Thyroid gland (tissue), 4 donors: ENCODE measurements around the gene C10orf95. TPM values are rescaled to one million over a fixed set of nuclear protein-coding genes. Genes with fewer than 3 reads are reported as not detected.
A peak's percentile ranks its signal among the peaks of the same experiment; 100 is the strongest.

Experiments used
- DNase-seq, 2 donors: peaks; one replicate each; pipeline ENCODE4 v3.0.0-alpha.2; 2019
- H3K27ac ChIP-seq, 3 donors: fragments of 200-600 bp; sonication (generic); 1 replicate in 2 of 3; 2 replicates in 1 of 3; pipeline ENCODE4 v1.5.1; 2016 to 2019; ENCODE audit warnings: mild to moderate bottlenecking in 1 of 3, moderate library complexity in 1 of 3
- H3K27me3 ChIP-seq: fragments of 200-600 bp; sonication (generic); one replicate; pipeline ENCODE4 v1.5.1; 2019
- H3K36me3 ChIP-seq, 2 donors: fragments of 200-600 bp; sonication (generic); one replicate each; pipeline ENCODE4 v1.5.1; 2016 to 2019
- H3K4me1 ChIP-seq, 2 donors: fragments of 200-600 bp; sonication (generic); one replicate each; pipeline ENCODE4 v1.5.1; 2017 to 2019
- H3K4me3 ChIP-seq, 3 donors: fragments of 200-600 bp; sonication (generic); replicated peaks in 1 of 3; 1 replicate in 2 of 3; 2 replicates in 1 of 3; pipeline ENCODE4 v1.5.1; 2016; ENCODE audit warnings: mild to moderate bottlenecking in 1 of 3
- H3K9me3 ChIP-seq: fragments of 200-600 bp; sonication (generic); one replicate; pipeline ENCODE4 v1.5.1; 2017
- POLR2A ChIP-seq, 2 donors: fragments of 450-650 bp; IDR thresholded peaks; one replicate each; pipeline ENCODE4 v1.6.1; 2017; ENCODE audit warnings: antibody characterized with exemption in 2 of 2, mild to moderate bottlenecking in 2 of 2, moderate library complexity in 1 of 2
- WGBS, 2 donors: methylation state at CpG; one replicate each; pipeline ENCODE4 v1.1.5; 2017; 5-methylcytosine and 5-hydroxymethylcytosine counted together
- intact Hi-C: fragments of 100-400 bp; cut with DNase I; formaldehyde crosslinking; loops from one replicate; pipeline ENCODE4 v1.15.1; 2023
- total RNA-seq, 4 donors: library from RNA; depleted of rRNA; stranded (reverse); fragments of >200 nt; gene quantifications; one replicate each; pipeline ENCODE4 v1.2.3, GENCODE V29; 2016
- TF ChIP-seq, protein P1 (sequence below), 6 experiments: fragments of 200-600 bp in 3 of 6; fragments of 450-650 bp in 3 of 6; sonication (generic) in 3 of 6; IDR thresholded peaks; one replicate each; pipeline ENCODE4 v1.5.1; 2016 to 2019; ENCODE audit warnings: antibody characterized with exemption in 6 of 6, mild to moderate bottlenecking in 2 of 6, inconsistent platforms in 1 of 6, moderate library complexity in 1 of 6

The C10orf95 gene
- total RNA-seq, 4 donors from 2014 or later, result 1.1 to 2.9 (median 1.8) TPM

GRCh38 chr10:102425444-102425843, 25.9 kb downstream of the C10orf95 start:
- intact Hi-C loops, result loop anchor here (10.0 kb wide), 1 partner anchor 159 kb away; no protein-coding TSS in a partner anchor
- no peaks in the 10 kb centered on the region for H3K27me3 ChIP-seq
- no peak for DNase-seq
- WGBS, 2 donors, result 75 to 100% methylated on average over 1 of the region's 1 CpG
- no peak for TF ChIP-seq POLR2A (IDR thresholded peaks at IDR 0.05)
- TF ChIP-seq, protein P1, sequence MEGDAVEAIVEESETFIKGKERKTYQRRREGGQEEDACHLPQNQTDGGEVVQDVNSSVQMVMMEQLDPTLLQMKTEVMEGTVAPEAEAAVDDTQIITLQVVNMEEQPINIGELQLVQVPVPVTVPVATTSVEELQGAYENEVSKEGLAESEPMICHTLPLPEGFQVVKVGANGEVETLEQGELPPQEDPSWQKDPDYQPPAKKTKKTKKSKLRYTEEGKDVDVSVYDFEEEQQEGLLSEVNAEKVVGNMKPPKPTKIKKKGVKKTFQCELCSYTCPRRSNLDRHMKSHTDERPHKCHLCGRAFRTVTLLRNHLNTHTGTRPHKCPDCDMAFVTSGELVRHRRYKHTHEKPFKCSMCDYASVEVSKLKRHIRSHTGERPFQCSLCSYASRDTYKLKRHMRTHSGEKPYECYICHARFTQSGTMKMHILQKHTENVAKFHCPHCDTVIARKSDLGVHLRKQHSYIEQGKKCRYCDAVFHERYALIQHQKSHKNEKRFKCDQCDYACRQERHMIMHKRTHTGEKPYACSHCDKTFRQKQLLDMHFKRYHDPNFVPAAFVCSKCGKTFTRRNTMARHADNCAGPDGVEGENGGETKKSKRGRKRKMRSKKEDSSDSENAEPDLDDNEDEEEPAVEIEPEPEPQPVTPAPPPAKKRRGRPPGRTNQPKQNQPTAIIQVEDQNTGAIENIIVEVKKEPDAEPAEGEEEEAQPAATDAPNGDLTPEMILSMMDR (IDR thresholded peaks at IDR 0.05), result no peak
- H3K27ac ChIP-seq, result no peak overlapping the region
- H3K4me3 ChIP-seq, result no peak overlapping the region
- H3K36me3 ChIP-seq, result peaks cover 0 to 6% of the 10 kb centered on the region in 2 donors
- H3K9me3 ChIP-seq, result no peaks in the 10 kb centered on the region
- H3K4me1 ChIP-seq, result peaks cover 15 to 20% of the 10 kb centered on the region in 2 donors

GRCh38 chr10:102424916-102425315, 26.4 kb downstream of the C10orf95 start:
- 97% methylated on average over 4 to 6 of the region's 6 CpGs for WGBS, 2 donors
- TF ChIP-seq, protein P1 (IDR thresholded peaks at IDR 0.05), result no peak
- no peak for TF ChIP-seq POLR2A (IDR thresholded peaks at IDR 0.05)
- DNase-seq, result no peak

GRCh38 chr10:102424145-102424544, 27.2 kb downstream of the C10orf95 start:
- intact Hi-C loops, result loop anchor here (10.0 kb wide), 1 partner anchor 161 kb away; no protein-coding TSS in a partner anchor
- no peak for DNase-seq
- no peaks in the 10 kb centered on the region for H3K27me3 ChIP-seq
- H3K27ac ChIP-seq, result no peak overlapping the region
- no peaks in the 10 kb centered on the region for H3K9me3 ChIP-seq
- WGBS, 2 donors, result 86 to 92% methylated on average over 7 to 9 of the region's 9 CpGs
- H3K4me1 ChIP-seq, result peaks cover 26 to 33% of the 10 kb centered on the region in 2 donors
- H3K36me3 ChIP-seq, result peaks cover 0 to 6% of the 10 kb centered on the region in 2 donors
- no peak overlapping the region for H3K4me3 ChIP-seq
- TF ChIP-seq, protein P1 (IDR thresholded peaks at IDR 0.05), result no peak
- no peak for TF ChIP-seq POLR2A (IDR thresholded peaks at IDR 0.05)

More at GRCh38 chr10:102424916-102425315, 26.4 kb downstream of the C10orf95 start:
- intact Hi-C loops, result loop anchor here (10.0 kb wide), 1 partner anchor 160 kb away; no protein-coding TSS in a partner anchor
- peaks cover 19 to 25% of the 10 kb centered on the region in 2 donors for H3K4me1 ChIP-seq
- no peak overlapping the region for H3K4me3 ChIP-seq
- H3K27me3 ChIP-seq, result no peaks in the 10 kb centered on the region
- H3K36me3 ChIP-seq, result peaks cover 0 to 6% of the 10 kb centered on the region in 2 donors
- H3K9me3 ChIP-seq, result no peaks in the 10 kb centered on the region
- H3K27ac ChIP-seq, result no peak overlapping the region

GRCh38 chr10:102423372-102423968, 27.9 kb downstream of the C10orf95 start:
- peaks cover 29 to 36% of the 10 kb centered on the region in 2 donors for H3K4me1 ChIP-seq
- no peak for DNase-seq
- no peaks in the 10 kb centered on the region for H3K9me3 ChIP-seq
- 95 to 96% methylated on average over 9 to 11 of the region's 13 CpGs for WGBS, 2 donors
- H3K36me3 ChIP-seq, result peaks cover 0 to 6% of the 10 kb centered on the region in 2 donors
- no peaks in the 10 kb centered on the region for H3K27me3 ChIP-seq
- H3K4me3 ChIP-seq, result no peak overlapping the region
- TF ChIP-seq, protein P1 (IDR thresholded peaks at IDR 0.05), result no peak
- TF ChIP-seq POLR2A (IDR thresholded peaks at IDR 0.05), result no peak
- intact Hi-C loops, result loop anchor here (10.0 kb wide), 1 partner anchor 161 kb away; no protein-coding TSS in a partner anchor
- no peak overlapping the region for H3K27ac ChIP-seq

DNA sequence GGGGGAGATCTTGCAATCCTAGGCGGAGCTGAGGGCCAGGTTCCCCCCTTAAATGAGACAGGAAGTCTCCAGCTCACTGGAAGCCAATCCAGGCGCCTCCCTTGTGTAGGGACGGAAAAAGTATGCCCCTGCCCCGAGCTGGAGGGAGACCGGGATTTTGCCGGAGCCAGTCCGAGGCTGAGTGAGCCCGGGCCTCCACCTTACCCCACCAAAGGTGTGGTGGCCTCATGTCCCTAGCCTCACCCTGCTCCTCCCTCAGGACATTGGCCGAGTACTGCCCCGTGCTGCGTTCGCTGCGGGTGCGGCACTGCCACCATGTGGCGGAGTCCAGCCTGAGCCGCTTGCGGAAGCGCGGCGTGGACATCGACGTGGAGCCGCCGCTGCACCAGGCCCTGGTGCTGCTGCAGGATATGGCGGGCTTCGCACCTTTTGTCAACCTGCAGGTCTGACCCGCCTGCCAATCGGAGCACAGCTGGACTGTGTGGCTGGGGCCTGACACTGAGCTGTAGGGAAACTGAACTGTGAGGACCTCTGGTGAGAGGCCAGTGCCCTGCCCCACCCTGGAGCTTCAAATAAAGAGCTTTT, 28.7 kb downstream of the C10orf95 start:
- no peaks in the 10 kb centered on the region for H3K9me3 ChIP-seq
- intact Hi-C loops, result loop anchor here (10.0 kb wide), 1 partner anchor 162 kb away; no protein-coding TSS in a partner anchor
- H3K4me1 ChIP-seq, result peaks cover 29 to 36% of the 10 kb centered on the region in 2 donors
- peak overlapping the region; percentile 3 to 91 (median 88) for H3K4me3 ChIP-seq
- 15 to 23% methylated on average over 5 to 19 of the region's 28 CpGs for WGBS, 2 donors
- peaks cover 0 to 6% of the 10 kb centered on the region in 2 donors for H3K36me3 ChIP-seq
- no peak for TF ChIP-seq POLR2A (IDR thresholded peaks at IDR 0.05)
- TF ChIP-seq, protein P1 (IDR thresholded peaks at IDR 0.05), result peak; percentile 35 to 86 (median 66)
- no peaks in the 10 kb centered on the region for H3K27me3 ChIP-seq
- peak overlapping the region; percentile 32 to 92 (median 87) for H3K27ac ChIP-seq
- peak; percentile 80 to 85 for DNase-seq
